ENCODE data around the gene PSRC1.

DNA sequence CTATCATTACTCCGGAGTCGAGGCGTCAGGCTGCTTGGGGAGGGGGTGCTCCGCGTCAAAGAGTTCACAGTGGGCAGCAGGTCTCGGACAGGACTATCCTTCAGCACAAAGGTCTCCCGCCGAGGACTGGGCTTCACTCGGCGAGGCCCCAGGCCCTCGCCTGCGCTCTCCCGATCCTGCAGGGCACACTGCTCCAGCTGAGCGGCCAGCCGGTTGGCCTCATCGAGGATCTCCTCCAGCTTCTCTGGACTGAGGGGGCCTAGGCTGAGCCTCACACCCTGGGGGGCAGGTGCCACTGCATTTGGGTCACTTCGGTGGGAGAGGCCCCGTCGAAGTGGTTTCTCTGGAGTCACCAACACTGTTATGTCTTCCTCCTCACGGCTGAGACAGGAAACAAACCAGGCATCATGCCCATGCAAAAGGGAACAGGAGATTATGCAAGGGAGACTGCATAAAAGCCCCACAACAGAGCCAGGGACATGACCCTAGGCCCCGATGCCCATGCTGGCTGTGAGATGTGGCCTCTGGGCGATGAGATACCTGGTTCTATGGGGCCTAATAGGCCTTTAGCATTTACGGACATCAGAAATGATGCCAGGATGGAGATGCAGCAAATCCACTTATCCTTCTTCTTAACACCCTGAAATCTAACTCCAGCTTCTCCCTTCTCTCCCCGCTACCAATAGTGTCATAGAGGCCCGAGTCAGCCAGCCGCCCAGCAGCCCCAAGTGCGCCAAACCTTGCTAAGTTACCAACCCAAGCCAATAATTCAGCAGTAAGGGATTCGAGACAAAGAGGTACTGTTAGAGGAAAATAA, 1.1 kb downstream of the PSRC1 start:
- TF ChIP-seq, protein P1, sequence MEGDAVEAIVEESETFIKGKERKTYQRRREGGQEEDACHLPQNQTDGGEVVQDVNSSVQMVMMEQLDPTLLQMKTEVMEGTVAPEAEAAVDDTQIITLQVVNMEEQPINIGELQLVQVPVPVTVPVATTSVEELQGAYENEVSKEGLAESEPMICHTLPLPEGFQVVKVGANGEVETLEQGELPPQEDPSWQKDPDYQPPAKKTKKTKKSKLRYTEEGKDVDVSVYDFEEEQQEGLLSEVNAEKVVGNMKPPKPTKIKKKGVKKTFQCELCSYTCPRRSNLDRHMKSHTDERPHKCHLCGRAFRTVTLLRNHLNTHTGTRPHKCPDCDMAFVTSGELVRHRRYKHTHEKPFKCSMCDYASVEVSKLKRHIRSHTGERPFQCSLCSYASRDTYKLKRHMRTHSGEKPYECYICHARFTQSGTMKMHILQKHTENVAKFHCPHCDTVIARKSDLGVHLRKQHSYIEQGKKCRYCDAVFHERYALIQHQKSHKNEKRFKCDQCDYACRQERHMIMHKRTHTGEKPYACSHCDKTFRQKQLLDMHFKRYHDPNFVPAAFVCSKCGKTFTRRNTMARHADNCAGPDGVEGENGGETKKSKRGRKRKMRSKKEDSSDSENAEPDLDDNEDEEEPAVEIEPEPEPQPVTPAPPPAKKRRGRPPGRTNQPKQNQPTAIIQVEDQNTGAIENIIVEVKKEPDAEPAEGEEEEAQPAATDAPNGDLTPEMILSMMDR (IDR thresholded peaks at IDR 0.05) = no peak
- no peak for TF ChIP-seq POLR2A (IDR thresholded peaks at IDR 0.05)

Data from uterus (tissue), 2 donors.